Caki2 (cell line): ENCODE results near the gene SSR4. TPM values are rescaled to one million over a fixed set of nuclear protein-coding genes. Genes with fewer than 3 reads are reported as not detected.
A peak's percentile ranks its signal among the peaks of the same experiment; 100 is the strongest.
"Not testable (repeated sequence)": the region's sequence is repeated elsewhere in the genome, so short reads cannot be mapped to it uniquely, and the experiment has no call there.

Experiments
- DNase-seq: peaks from one replicate; pipeline ENCODE4 v3.0.0-alpha.2; 2015; ENCODE audit warnings: low read depth
- in situ Hi-C: cut with HindIII; loops from 2 replicates; pipeline ENCODE4 v1.10.0; 2016; ENCODE audit warnings: low sequenced_read_pairs, low pct_unique_long_range_greater_than_20kb, mixed read lengths
- total RNA-seq: library from RNA; depleted of rRNA; stranded (reverse); fragments of >200 nt; shearing (Covaris generic); gene quantifications from 2 replicates; pipeline ENCODE4 v1.2.3, GENCODE V29; 2014; ENCODE audit warnings: low replicate concordance

Gene SSR4
- total RNA-seq, 1 experiment from 2014 or later = 177 TPM

GRCh38 chrX:153799326-153799725, 4.9 kb downstream of the SSR4 start:
- DNase-seq = no peak
- in situ Hi-C loops = no loop called here

- DNase-seq = no peak
- in situ Hi-C loops = no loop called here
These were observed 5.8 kb downstream of the SSR4 start for GRCh38 chrX:153800177-153800722.

GRCh38 chrX:153800746-153801145, 6.3 kb downstream of the SSR4 start:
- DNase-seq = no peak
- in situ Hi-C loops = no loop called here

- in situ Hi-C loops = no loop called here
- peak; percentile 6 for DNase-seq
These were observed 7.2 kb downstream of the SSR4 start for GRCh38 chrX:153801669-153802068.

- in situ Hi-C loops = no loop called here
- DNase-seq = no peak
These were observed 8.1 kb downstream of the SSR4 start for GRCh38 chrX:153802513-153803045.

GRCh38 chrX:153803211-153804099, 9.0 kb downstream of the SSR4 start:
- DNase-seq = no peak
- in situ Hi-C loops = no loop called here

GRCh38 chrX:153804100-153804595, 9.7 kb downstream of the SSR4 start:
- in situ Hi-C loops = no loop called here

GRCh38 chrX:153804621-153805020, 10.2 kb downstream of the SSR4 start:
- in situ Hi-C loops = no loop called here
- no peak for DNase-seq

More at GRCh38 chrX:153804100-153804595, 9.7 kb downstream of the SSR4 start:
- DNase-seq = no peak

GRCh38 chrX:153805436-153805835, 11.0 kb downstream of the SSR4 start:
- no peak for DNase-seq
- in situ Hi-C loops = no loop called here

- in situ Hi-C loops = no loop called here
- DNase-seq = no peak
These were observed 12.6 kb downstream of the SSR4 start for GRCh38 chrX:153806999-153807575.

GRCh38 chrX:153807976-153808375, 13.5 kb downstream of the SSR4 start:
- in situ Hi-C loops = no loop called here

GRCh38 chrX:153812220-153812619, 17.8 kb downstream of the SSR4 start:
- in situ Hi-C loops = no loop called here
- no peak for DNase-seq

More at GRCh38 chrX:153807976-153808375, 13.5 kb downstream of the SSR4 start:
- DNase-seq = no peak

- in situ Hi-C loops = no loop called here
- DNase-seq = no peak
These were observed 18.7 kb downstream of the SSR4 start for GRCh38 chrX:153813161-153813560.

GRCh38 chrX:153814591-153815315, 20.3 kb downstream of the SSR4 start:
- in situ Hi-C loops = no loop called here

GRCh38 chrX:153816831-153817690, 22.6 kb downstream of the SSR4 start:
- in situ Hi-C loops = no loop called here

More at GRCh38 chrX:153814591-153815315, 20.3 kb downstream of the SSR4 start:
- no peak for DNase-seq

GRCh38 chrX:153818064-153818463, 23.6 kb downstream of the SSR4 start:
- DNase-seq, in situ Hi-C loops: not testable (repeated sequence)

More at GRCh38 chrX:153816831-153817690, 22.6 kb downstream of the SSR4 start:
- DNase-seq = no peak
